ENCODE measurements around the gene ARHGAP24.

DNA sequence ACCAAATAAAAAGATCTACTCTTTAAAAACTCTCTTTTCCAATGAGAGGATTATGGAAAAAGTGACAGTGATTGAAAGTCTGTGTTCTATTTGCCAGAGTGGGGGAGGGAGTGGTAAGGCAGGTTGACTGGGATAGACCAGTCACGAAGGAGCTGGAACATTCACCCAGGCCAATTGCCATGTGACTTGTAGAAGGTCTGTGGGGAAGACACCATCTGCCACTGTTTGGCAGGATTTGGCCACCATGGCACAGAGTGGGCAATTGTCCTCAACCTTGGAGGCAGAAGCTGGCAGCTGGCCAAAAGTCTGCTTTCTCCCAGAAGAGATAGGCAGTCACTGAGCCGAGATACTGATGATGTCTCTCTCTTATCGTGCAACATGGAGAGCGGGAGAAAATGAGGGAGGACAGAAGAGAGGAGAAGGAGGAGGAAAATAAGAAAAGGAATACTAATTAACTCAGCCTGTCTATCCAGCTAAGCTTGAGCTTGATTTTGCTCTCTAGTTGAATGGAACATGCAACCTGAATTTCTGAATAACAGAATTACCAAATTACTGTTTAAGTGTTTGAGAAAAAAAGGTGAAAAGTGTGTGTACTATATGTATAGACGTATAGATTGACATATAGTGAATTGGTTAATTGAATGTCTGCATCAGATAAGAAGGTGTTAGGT, 267.1 kb downstream of the ARHGAP24 start:
- TF ChIP-seq, protein P1, sequence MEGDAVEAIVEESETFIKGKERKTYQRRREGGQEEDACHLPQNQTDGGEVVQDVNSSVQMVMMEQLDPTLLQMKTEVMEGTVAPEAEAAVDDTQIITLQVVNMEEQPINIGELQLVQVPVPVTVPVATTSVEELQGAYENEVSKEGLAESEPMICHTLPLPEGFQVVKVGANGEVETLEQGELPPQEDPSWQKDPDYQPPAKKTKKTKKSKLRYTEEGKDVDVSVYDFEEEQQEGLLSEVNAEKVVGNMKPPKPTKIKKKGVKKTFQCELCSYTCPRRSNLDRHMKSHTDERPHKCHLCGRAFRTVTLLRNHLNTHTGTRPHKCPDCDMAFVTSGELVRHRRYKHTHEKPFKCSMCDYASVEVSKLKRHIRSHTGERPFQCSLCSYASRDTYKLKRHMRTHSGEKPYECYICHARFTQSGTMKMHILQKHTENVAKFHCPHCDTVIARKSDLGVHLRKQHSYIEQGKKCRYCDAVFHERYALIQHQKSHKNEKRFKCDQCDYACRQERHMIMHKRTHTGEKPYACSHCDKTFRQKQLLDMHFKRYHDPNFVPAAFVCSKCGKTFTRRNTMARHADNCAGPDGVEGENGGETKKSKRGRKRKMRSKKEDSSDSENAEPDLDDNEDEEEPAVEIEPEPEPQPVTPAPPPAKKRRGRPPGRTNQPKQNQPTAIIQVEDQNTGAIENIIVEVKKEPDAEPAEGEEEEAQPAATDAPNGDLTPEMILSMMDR (IDR thresholded peaks at IDR 0.05): no peak
- no peak for TF ChIP-seq POLR2AphosphoS5 (IDR thresholded peaks at IDR 0.05; ENCODE audit: low read depth, low read length)
